ENCODE results near the gene RNF150.

The RNF150 gene

DNA sequence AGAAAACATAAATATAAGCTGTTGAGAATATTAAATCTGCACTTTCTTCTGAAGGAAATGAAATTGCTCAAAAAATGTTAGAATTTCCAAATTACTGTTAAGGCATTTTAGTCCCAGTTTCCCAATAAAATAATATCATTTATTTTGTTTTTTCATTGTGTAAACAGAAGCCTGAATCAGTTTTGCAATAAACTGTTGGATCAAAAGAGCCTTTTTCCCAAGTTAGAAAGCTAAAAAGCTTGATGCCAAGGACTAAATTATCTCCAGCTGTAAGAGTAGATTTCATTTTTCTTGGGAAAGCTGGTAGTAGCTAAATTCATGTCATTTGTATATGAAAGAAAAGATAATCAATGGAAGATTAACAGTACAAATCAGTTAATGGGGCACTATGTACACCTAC, 95.8 kb downstream of the RNF150 start:
- no peak overlapping the region for H2AFZ ChIP-seq (ENCODE audit: low read depth, low read length)
- H3K9me3 ChIP-seq (ENCODE audit: insufficient read depth, low read length), result no peaks in the 10 kb centered on the region
- H3K36me3 ChIP-seq (replicated peaks; ENCODE audit: low read depth, low read length), result no peaks in the 10 kb centered on the region
- H4K20me1 ChIP-seq (ENCODE audit: insufficient read depth, low read length), result no peaks in the 10 kb centered on the region
- H3K9ac ChIP-seq (ENCODE audit: low read length), result no peak overlapping the region
- H3K27me3 ChIP-seq (ENCODE audit: low read depth, low read length), result no peaks in the 10 kb centered on the region
- H3K4me3 ChIP-seq (ENCODE audit: low read length), result no peak overlapping the region
- TF ChIP-seq, protein P1, sequence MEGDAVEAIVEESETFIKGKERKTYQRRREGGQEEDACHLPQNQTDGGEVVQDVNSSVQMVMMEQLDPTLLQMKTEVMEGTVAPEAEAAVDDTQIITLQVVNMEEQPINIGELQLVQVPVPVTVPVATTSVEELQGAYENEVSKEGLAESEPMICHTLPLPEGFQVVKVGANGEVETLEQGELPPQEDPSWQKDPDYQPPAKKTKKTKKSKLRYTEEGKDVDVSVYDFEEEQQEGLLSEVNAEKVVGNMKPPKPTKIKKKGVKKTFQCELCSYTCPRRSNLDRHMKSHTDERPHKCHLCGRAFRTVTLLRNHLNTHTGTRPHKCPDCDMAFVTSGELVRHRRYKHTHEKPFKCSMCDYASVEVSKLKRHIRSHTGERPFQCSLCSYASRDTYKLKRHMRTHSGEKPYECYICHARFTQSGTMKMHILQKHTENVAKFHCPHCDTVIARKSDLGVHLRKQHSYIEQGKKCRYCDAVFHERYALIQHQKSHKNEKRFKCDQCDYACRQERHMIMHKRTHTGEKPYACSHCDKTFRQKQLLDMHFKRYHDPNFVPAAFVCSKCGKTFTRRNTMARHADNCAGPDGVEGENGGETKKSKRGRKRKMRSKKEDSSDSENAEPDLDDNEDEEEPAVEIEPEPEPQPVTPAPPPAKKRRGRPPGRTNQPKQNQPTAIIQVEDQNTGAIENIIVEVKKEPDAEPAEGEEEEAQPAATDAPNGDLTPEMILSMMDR (IDR thresholded peaks at IDR 0.05; ENCODE audit: low read depth, low read length), result no peak
- no peak for TF ChIP-seq EZH2phosphoT487 (IDR thresholded peaks at IDR 0.05; ENCODE audit: low read depth)
- no peaks in the 10 kb centered on the region for H3K79me2 ChIP-seq (ENCODE audit: low read length)
- no peaks in the 10 kb centered on the region for H3K4me1 ChIP-seq (ENCODE audit: low read length)
- H3K4me2 ChIP-seq (ENCODE audit: low read length), result no peak overlapping the region
- no peak overlapping the region for H3K27ac ChIP-seq (ENCODE audit: low read length)

DNA sequence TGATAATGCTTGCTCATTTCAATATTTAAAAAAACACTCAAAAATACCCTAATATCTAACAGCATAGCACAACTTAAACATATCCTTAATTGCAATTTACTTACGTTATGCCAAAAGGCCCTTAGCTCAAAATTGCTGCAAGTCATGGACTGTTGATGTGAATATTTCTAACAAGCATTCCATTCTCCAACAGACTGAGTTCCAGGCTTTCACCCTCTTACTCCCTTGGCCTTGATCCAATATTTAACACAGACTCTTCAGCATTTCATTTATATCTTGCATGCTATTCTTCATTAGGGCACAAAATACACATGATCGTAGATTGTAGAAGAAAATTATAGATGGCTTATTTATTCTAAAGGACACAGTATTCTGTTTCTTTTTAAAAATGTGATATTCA, 96.5 kb downstream of the RNF150 start:
- H3K27ac ChIP-seq (ENCODE audit: low read length), result no peak overlapping the region
- H2AFZ ChIP-seq (ENCODE audit: low read depth, low read length), result no peak overlapping the region
- H3K79me2 ChIP-seq (ENCODE audit: low read length), result no peaks in the 10 kb centered on the region
- H3K27me3 ChIP-seq (ENCODE audit: low read depth, low read length), result no peaks in the 10 kb centered on the region
- no peaks in the 10 kb centered on the region for H3K36me3 ChIP-seq (replicated peaks; ENCODE audit: low read depth, low read length)
- H3K4me2 ChIP-seq (ENCODE audit: low read length), result no peak overlapping the region
- H3K4me1 ChIP-seq (ENCODE audit: low read length), result no peaks in the 10 kb centered on the region
- H3K9ac ChIP-seq (ENCODE audit: low read length), result no peak overlapping the region
- H3K4me3 ChIP-seq (ENCODE audit: low read length), result no peak overlapping the region
- no peaks in the 10 kb centered on the region for H4K20me1 ChIP-seq (ENCODE audit: insufficient read depth, low read length)
- H3K9me3 ChIP-seq (ENCODE audit: insufficient read depth, low read length), result no peaks in the 10 kb centered on the region
- TF ChIP-seq, protein P1 (IDR thresholded peaks at IDR 0.05; ENCODE audit: low read depth, low read length), result no peak
- no peak for TF ChIP-seq EZH2phosphoT487 (IDR thresholded peaks at IDR 0.05; ENCODE audit: low read depth)

DNA sequence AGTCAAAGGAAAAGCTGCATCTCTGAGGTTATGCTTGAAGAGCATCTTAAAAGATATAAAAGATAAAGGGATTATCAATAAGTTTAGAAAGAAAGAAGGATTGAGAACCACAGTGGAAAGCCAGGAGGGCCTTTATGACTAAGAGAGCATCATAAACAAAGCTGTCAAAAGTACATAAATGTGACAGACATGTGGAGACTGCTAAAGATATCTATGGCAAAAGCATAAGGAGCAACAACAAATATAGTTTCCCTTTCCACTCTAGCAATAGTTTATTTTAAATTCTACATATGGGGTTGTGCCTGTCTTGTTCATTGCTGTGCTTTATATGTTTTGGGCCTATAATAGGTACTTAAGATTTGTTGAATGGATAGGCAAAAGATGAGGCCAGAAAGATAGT, 97.3 kb downstream of the RNF150 start:
- Histone ChIP-seq H2AFZ (ENCODE audit: low read depth, low read length) (no peak overlapping the region), H3K27me3 (ENCODE audit: low read depth, low read length) (no peaks in the 10 kb centered on the region), H3K9ac (ENCODE audit: low read length) (no peak overlapping the region), H4K20me1 (ENCODE audit: insufficient read depth, low read length) (no peaks in the 10 kb centered on the region), H3K36me3 (replicated peaks; ENCODE audit: low read depth, low read length) (no peaks in the 10 kb centered on the region), H3K4me3 (ENCODE audit: low read length) (no peak overlapping the region), H3K4me1 (ENCODE audit: low read length) (no peaks in the 10 kb centered on the region), H3K9me3 (ENCODE audit: insufficient read depth, low read length) (no peaks in the 10 kb centered on the region), H3K79me2 (ENCODE audit: low read length) (no peaks in the 10 kb centered on the region), H3K27ac (ENCODE audit: low read length) (no peak overlapping the region), H3K4me2 (ENCODE audit: low read length) (no peak overlapping the region)
- TF ChIP-seq, protein P1 (IDR thresholded peaks at IDR 0.05; ENCODE audit: low read depth, low read length), result no peak
- TF ChIP-seq EZH2phosphoT487 (IDR thresholded peaks at IDR 0.05; ENCODE audit: low read depth), result no peak

DNA sequence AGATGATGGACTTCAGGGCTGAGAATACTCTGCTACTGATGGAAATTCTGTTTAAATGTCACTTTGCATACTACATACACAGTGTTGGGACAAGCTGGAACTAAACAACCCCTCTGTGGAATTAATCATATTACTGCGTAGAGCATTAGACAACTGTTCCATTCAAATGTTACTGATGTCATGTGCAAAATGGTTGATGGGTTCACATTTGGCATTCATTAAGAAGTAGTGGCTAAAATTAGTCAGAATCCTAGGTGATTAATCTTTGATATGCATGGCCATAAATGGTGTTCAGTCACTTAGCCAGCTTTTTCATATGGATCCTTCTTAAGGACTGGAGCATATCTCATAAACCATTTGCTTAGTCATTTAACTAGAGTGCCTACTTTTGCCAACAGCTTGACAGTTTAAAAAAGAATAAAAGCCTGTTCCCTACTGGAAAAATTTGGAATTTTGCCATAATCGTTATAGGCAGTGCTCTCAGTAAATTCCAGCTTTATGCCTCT, 105.2 kb downstream of the RNF150 start:
- H3K9me3 ChIP-seq (ENCODE audit: insufficient read depth, low read length), result no peaks in the 10 kb centered on the region
- H3K79me2 ChIP-seq (ENCODE audit: low read length), result no peaks in the 10 kb centered on the region
- TF ChIP-seq EZH2phosphoT487 (IDR thresholded peaks at IDR 0.05; ENCODE audit: low read depth), result no peak
- TF ChIP-seq, protein P1 (IDR thresholded peaks at IDR 0.05; ENCODE audit: low read depth, low read length), result no peak
- no peaks in the 10 kb centered on the region for H4K20me1 ChIP-seq (ENCODE audit: insufficient read depth, low read length)
- H3K4me2 ChIP-seq (ENCODE audit: low read length), result no peak overlapping the region
- no peaks in the 10 kb centered on the region for H3K4me1 ChIP-seq (ENCODE audit: low read length)
- no peak overlapping the region for H3K4me3 ChIP-seq (ENCODE audit: low read length)
- no peaks in the 10 kb centered on the region for H3K36me3 ChIP-seq (replicated peaks; ENCODE audit: low read depth, low read length)
- H3K27ac ChIP-seq (ENCODE audit: low read length), result no peak overlapping the region
- no peaks in the 10 kb centered on the region for H3K27me3 ChIP-seq (ENCODE audit: low read depth, low read length)
- no peak overlapping the region for H2AFZ ChIP-seq (ENCODE audit: low read depth, low read length)
- no peak overlapping the region for H3K9ac ChIP-seq (ENCODE audit: low read length)

All from OCI-LY3 (cell line).